OCI-LY7 (cell line): ENCODE results near the gene B4GALNT2. TPM values are rescaled to one million over a fixed set of nuclear protein-coding genes. Genes with fewer than 3 reads are reported as not detected.

Source experiments
- BruUV-seq: library from RNA; stranded (reverse); fragments of 400-500 nt; replicated peaks from 2 replicates; lab custom pipeline; 2021; lab: Mats Ljungman, UMichigan
- CTCF ChIA-PET: fragments of 300-600 bp; sonication (Branson Sonifier 250); formaldehyde crosslinking; loops from one replicate; lab custom pipeline; 2022; ENCODE audit warnings: antibody characterized with exemption; ENCODE audit not compliant: unreplicated experiment; lab: Charles Lee
- POLR2A ChIA-PET: fragments of 300-600 bp; sonication (Branson Sonifier 250); formaldehyde crosslinking; loops from one replicate; lab custom pipeline; 2022; ENCODE audit warnings: antibody characterized with exemption; lab: Charles Lee
- DNase-seq: peaks from one replicate; pipeline ENCODE4 v3.0.0-alpha.2; 2015; ENCODE audit warnings: low spot score
- H2AFZ ChIP-seq: fragments of 200-600 bp; sonication (generic), shearing (Covaris generic); 2 replicates; pipeline ENCODE4 v1.6.1; 2014; ENCODE audit warnings: mild to moderate bottlenecking, antibody characterized with exemption, low read length, moderate library complexity
- H3K27ac ChIP-seq: fragments of 200-600 bp; sonication (generic); 2 replicates; pipeline ENCODE4 v1.5.1; 2014; ENCODE audit warnings: mixed run types, low read depth, mild to moderate bottlenecking, moderate library complexity, low read length, inconsistent platforms; ENCODE audit not compliant: poor library complexity, severe bottlenecking
- H3K36me3 ChIP-seq: fragments of 200-600 bp; sonication (generic); 2 replicates; pipeline ENCODE4 v1.6.1; 2014; ENCODE audit warnings: mild to moderate bottlenecking, antibody characterized with exemption, low read length, moderate library complexity, mixed read lengths; ENCODE audit not compliant: insufficient read depth
- H3K4me1 ChIP-seq: fragments of 200-600 bp; sonication (generic); 2 replicates; pipeline ENCODE4 v1.5.1; 2014; ENCODE audit warnings: mild to moderate bottlenecking, low read length; ENCODE audit not compliant: insufficient read depth, poor library complexity, severe bottlenecking
- H3K4me2 ChIP-seq: fragments of 200-600 bp; sonication (generic); 2 replicates; pipeline ENCODE4 v1.6.1; 2014; ENCODE audit warnings: mild to moderate bottlenecking, low read length
- H3K4me3 ChIP-seq: fragments of 200-600 bp; sonication (generic); 2 replicates; pipeline ENCODE4 v1.5.1; 2014; ENCODE audit warnings: mild to moderate bottlenecking, low read depth, low read length; ENCODE audit not compliant: poor library complexity, severe bottlenecking
- H3K79me2 ChIP-seq: fragments of 200-600 bp; sonication (generic); 2 replicates; pipeline ENCODE4 v1.6.1; 2016; ENCODE audit warnings: low read depth, mild to moderate bottlenecking, low read length, moderate library complexity, mixed read lengths; ENCODE audit not compliant: insufficient read depth
- H3K9me2 ChIP-seq: fragments of 200-600 bp; sonication (generic); 2 replicates; pipeline ENCODE4 v1.6.1; 2016; ENCODE audit warnings: mild to moderate bottlenecking, low read length, mixed read lengths; ENCODE audit not compliant: insufficient read depth
- H3K9me3 ChIP-seq: fragments of 200-600 bp; sonication (generic); 2 replicates; pipeline ENCODE4 v1.6.1; 2014; ENCODE audit warnings: mild to moderate bottlenecking, mixed run types, low read length, mixed read lengths
- H4K20me1 ChIP-seq: fragments of 200-600 bp; sonication (generic); 2 replicates; pipeline ENCODE4 v1.6.1; 2014; ENCODE audit warnings: mild to moderate bottlenecking, antibody characterized with exemption, low read length, moderate library complexity, mixed read lengths; ENCODE audit not compliant: insufficient read depth
- EZH2phosphoT487 ChIP-seq: fragments of 200-600 bp; sonication (generic); IDR thresholded peaks from 2 replicates; pipeline ENCODE4 v1.6.1; 2018; ENCODE audit warnings: low read depth, borderline replicate concordance, mild to moderate bottlenecking, mixed run types, antibody characterized with exemption, low read length, moderate library complexity, mixed read lengths
- intact Hi-C: fragments of 100-400 bp; cut with micrococcal nuclease; formaldehyde crosslinking; loops from one replicate; pipeline ENCODE4 v1.10.0; 2022; ENCODE audit not compliant: unreplicated experiment
- total RNA-seq, 2 experiments: library from RNA; depleted of rRNA in 1 of 2; stranded (reverse); fragments of >200 nt in 1 of 2; shearing (Covaris generic) in 1 of 2; gene quantifications; 2 replicates each; pipeline ENCODE4 v1.2.3, GENCODE V29; 2014 to 2022
- TF ChIP-seq, protein P1 (sequence below): fragments of 200-600 bp; sonication (generic); conservative IDR thresholded peaks from 2 replicates; pipeline ENCODE4 v1.5.1; 2014; ENCODE audit warnings: mild to moderate bottlenecking, antibody characterized with exemption, low read length, moderate library complexity, mixed read lengths

Gene B4GALNT2
- total RNA-seq, 2 experiments from 2014 or later: not detected

DNA sequence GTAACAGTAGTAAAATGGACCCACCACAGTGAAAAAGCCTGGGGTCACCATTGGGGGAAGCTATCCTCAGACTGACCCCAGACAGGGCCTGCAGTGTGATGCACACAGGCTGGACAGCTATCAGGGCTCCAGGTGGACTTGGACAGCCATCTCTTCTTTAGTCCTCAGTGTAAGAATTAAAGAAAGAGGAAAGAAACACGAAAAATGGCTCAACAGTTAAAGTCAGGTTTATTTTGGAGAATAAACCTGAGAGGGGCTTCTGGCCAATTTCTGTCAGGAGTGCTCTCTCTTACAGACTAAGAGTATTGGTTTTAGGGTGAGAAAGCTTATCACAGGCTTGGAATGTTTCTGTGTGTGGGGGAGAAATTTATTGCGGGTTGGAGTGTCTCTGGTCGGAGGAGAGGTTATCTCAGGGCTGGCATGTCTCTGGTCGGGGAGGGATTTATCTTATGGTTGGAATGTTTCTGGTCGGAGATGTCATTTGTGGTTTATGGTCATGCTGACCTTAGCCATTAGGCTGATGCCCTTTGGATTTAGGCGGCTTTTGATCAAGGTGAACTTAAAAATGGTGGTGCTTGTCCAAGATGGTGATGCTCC, 10.8 kb upstream of the B4GALNT2 start:
- Histone ChIP-seq H3K4me1 (no peaks in the 10 kb centered on the region), H3K27ac (no peak overlapping the region), H2AFZ (no peak overlapping the region), H3K4me3 (no peak overlapping the region), H3K9me2 (no peaks in the 10 kb centered on the region), H3K9me3 (no peaks in the 10 kb centered on the region), H3K79me2 (no peaks in the 10 kb centered on the region), H3K36me3 (no peaks in the 10 kb centered on the region), H3K4me2 (no peak overlapping the region), H4K20me1 (no peaks in the 10 kb centered on the region)
- DNase-seq: no peak
- intact Hi-C loops: no loop called here
- ChIA-PET CTCF (no interaction called here), POLR2A (no interaction called here)
- no TSS peak for BruUV-seq
- TF ChIP-seq EZH2phosphoT487: no peak
- TF ChIP-seq, protein P1, sequence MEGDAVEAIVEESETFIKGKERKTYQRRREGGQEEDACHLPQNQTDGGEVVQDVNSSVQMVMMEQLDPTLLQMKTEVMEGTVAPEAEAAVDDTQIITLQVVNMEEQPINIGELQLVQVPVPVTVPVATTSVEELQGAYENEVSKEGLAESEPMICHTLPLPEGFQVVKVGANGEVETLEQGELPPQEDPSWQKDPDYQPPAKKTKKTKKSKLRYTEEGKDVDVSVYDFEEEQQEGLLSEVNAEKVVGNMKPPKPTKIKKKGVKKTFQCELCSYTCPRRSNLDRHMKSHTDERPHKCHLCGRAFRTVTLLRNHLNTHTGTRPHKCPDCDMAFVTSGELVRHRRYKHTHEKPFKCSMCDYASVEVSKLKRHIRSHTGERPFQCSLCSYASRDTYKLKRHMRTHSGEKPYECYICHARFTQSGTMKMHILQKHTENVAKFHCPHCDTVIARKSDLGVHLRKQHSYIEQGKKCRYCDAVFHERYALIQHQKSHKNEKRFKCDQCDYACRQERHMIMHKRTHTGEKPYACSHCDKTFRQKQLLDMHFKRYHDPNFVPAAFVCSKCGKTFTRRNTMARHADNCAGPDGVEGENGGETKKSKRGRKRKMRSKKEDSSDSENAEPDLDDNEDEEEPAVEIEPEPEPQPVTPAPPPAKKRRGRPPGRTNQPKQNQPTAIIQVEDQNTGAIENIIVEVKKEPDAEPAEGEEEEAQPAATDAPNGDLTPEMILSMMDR: no peak

DNA sequence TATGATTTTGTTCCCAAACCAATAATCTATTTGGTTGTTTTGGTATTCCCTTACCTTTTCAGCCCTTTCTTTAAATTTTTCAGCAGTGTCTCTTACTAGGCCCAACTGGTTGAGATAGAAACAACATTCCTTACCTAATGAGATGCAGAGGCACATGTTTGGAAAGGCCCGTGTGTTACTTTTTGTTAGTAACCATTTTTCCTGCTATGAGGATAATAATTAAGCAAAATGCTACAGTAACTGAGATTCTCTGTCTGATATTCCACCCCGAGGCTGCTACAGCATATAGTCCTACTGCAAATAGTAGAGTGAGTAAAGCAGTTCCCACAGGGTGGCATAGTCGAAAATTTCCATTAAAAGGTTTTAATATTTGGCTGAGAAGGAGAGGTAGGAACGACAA, 10.0 kb upstream of the B4GALNT2 start:
- CTCF ChIA-PET: no interaction called here
- intact Hi-C loops: no loop called here

DNA sequence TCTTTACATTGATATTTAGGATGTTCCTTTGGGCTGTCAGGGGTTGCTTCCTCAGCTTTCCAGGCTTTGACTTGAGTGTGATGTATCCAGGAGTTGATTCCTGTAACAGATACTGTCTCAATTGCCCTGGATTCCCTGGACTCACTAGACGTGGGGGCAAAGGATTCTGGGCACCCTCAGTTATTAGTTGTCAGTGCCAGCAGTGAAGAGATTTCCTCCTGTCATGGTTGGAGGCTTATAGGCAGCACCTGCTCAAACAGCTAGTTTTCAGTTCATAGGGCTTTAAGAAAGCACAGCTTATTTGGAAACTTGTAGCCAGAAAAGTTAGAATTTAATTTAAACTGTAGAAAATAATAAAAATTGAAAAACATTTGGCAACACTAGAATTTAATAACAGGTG, 9.5 kb upstream of the B4GALNT2 start:
- Histone ChIP-seq H3K27ac (no peak overlapping the region), H3K4me2 (no peak overlapping the region), H3K4me3 (no peak overlapping the region), H4K20me1 (no peaks in the 10 kb centered on the region), H3K4me1 (no peaks in the 10 kb centered on the region), H3K36me3 (no peaks in the 10 kb centered on the region), H3K9me3 (no peaks in the 10 kb centered on the region), H3K79me2 (no peaks in the 10 kb centered on the region), H3K9me2 (no peaks in the 10 kb centered on the region), H2AFZ (no peak overlapping the region)
- DNase-seq: no peak
- no peak for TF ChIP-seq EZH2phosphoT487
- TF ChIP-seq, protein P1: no peak
- no TSS peak for BruUV-seq
- POLR2A ChIA-PET: no interaction called here
- CTCF ChIA-PET: no interaction called here
- intact Hi-C loops: no loop called here

More for the DNA sequence above, 10.0 kb upstream of the B4GALNT2 start:
- no peak overlapping the region for H3K4me2 ChIP-seq
- BruUV-seq: no TSS peak
- H3K79me2 ChIP-seq: no peaks in the 10 kb centered on the region
- no peaks in the 10 kb centered on the region for H3K9me2 ChIP-seq
- no peak overlapping the region for H3K27ac ChIP-seq
- no peaks in the 10 kb centered on the region for H3K9me3 ChIP-seq
- H3K36me3 ChIP-seq: no peaks in the 10 kb centered on the region
- no peak for DNase-seq
- no peaks in the 10 kb centered on the region for H4K20me1 ChIP-seq
- H3K4me3 ChIP-seq: no peak overlapping the region
- POLR2A ChIA-PET: no interaction called here
- H2AFZ ChIP-seq: no peak overlapping the region
- no peaks in the 10 kb centered on the region for H3K4me1 ChIP-seq
- TF ChIP-seq, protein P1: no peak
- no peak for TF ChIP-seq EZH2phosphoT487
